ENCODE measurements around the gene CNDP1. TPM values are rescaled to one million over a fixed set of nuclear protein-coding genes. Genes with fewer than 3 reads are reported as not detected.

CNDP1 gene, protein sequence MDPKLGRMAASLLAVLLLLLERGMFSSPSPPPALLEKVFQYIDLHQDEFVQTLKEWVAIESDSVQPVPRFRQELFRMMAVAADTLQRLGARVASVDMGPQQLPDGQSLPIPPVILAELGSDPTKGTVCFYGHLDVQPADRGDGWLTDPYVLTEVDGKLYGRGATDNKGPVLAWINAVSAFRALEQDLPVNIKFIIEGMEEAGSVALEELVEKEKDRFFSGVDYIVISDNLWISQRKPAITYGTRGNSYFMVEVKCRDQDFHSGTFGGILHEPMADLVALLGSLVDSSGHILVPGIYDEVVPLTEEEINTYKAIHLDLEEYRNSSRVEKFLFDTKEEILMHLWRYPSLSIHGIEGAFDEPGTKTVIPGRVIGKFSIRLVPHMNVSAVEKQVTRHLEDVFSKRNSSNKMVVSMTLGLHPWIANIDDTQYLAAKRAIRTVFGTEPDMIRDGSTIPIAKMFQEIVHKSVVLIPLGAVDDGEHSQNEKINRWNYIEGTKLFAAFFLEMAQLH
- not detected in 2 replicates for total RNA-seq

DNA sequence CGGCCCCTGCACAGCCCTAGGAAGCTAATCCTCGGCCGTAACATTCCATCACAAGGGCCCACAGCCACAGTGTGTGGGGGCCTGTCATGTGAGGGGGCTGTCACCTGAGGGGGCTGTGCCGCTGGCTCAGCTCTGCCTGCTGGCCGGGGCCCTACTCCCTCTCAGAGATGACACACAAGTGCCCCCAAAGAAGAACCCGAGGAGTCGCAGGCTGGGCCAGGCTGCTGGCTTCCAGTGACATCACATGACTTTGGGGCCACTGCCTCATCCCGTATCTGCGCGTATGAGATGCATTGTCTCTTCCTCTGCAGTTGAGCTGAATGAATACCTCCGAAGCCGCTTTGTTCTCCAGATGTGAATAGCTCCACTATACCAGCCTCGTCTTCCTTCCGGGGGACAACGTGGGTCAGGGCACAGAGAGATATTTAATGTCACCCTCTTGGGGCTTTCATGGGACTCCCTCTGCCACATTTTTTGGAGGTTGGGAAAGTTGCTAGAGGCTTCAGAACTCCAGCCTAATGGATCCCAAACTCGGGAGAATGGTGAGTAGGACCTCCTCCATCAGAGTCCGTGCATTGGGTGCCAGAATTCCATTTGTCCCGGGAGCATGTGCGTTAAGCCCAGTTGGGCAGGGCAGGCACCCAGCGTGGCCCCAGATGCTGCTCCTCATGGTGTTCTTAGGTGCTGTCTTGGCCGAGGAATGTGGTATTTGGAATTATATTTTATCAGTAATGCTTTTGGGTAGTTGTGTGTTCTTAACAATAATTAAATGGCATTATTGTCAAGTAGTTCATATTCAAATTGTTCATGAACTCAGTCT, at the start of gene CNDP1:
Gene CNDP1 (plus strand): TSS at position 351 of the 820 bp plus-strand sequence. CDS start 168 bp downstream, at position 519.
- TF ChIP-seq CTCF (IDR thresholded peaks at IDR 0.05; ENCODE audit: insufficient read depth, low read depth, low read length), result no peak
- no peak within 1 kb of the TSS for H3K4me3 ChIP-seq (ENCODE audit: low read depth, low read length)
- no peak for DNase-seq (ENCODE audit: low read depth)

- no peak for DNase-seq (ENCODE audit: low read depth)
- TF ChIP-seq CTCF (IDR thresholded peaks at IDR 0.05; ENCODE audit: insufficient read depth, low read depth, low read length), result no peak
- no peak overlapping the region for H3K4me3 ChIP-seq (ENCODE audit: low read depth, low read length)
These were observed 48.0 kb upstream of the CNDP1 start for GRCh38 chr18:74486119-74486849.

DNA sequence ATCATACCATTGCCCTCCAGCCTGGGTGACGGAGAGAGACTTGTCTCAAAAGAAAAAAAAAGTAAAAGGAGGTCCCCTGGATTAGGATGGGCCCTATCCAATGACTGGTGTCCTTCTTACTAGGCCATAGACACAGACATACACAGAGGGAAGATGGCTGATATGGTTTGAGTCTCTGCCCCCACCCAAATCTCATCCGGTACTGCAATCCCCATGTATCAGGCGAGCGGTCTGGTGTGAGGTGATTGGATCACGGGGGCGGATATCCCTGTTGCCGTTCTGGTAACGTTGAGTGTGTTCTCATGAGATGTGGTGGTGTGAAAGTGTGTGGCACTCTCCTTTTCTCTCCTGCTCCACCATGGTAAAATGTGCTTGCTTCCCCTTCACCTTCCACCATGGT, 45.9 kb upstream of the CNDP1 start:
- no peak for DNase-seq (ENCODE audit: low read depth)
- no peak for TF ChIP-seq CTCF (IDR thresholded peaks at IDR 0.05; ENCODE audit: insufficient read depth, low read depth, low read length)
- H3K4me3 ChIP-seq (ENCODE audit: low read depth, low read length), result no peak overlapping the region

GRCh38 chr18:74488864-74489263, 45.4 kb upstream of the CNDP1 start:
- no peak for TF ChIP-seq CTCF (IDR thresholded peaks at IDR 0.05; ENCODE audit: insufficient read depth, low read depth, low read length)
- no peak for DNase-seq (ENCODE audit: low read depth)
- no peak overlapping the region for H3K4me3 ChIP-seq (ENCODE audit: low read depth, low read length)

DNA sequence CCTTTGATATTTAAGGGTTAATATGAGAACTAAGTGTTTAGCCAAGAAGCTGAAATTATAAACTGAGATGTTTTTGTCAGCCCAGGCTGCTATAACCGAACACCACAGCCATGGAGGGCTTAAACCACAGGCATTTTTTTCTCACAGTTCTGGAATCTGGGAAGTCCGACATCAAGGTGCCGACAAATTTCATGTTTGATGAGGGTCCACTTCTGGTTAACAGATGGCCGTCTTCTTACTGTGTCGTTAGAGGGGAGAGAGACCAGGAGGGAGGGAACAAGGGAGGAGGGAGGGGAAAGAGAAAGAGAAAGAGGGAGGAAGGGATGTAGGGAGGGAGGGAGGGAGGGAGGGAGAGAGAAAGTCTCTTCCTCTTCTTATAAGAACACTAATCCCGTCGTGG, 44.6 kb upstream of the CNDP1 start:
- peak overlapping the region; percentile 51 for H3K4me3 ChIP-seq (ENCODE audit: low read depth, low read length)
- peak; percentile 79 for DNase-seq (ENCODE audit: low read depth)
- TF ChIP-seq CTCF (IDR thresholded peaks at IDR 0.05; ENCODE audit: insufficient read depth, low read depth, low read length), result no peak

GRCh38 chr18:74492259-74492658, 42.0 kb upstream of the CNDP1 start:
- no peak for TF ChIP-seq CTCF (IDR thresholded peaks at IDR 0.05; ENCODE audit: insufficient read depth, low read depth, low read length)

More at GRCh38 chr18:74492259-74492658, 42.0 kb upstream of the CNDP1 start:
- DNase-seq (ENCODE audit: low read depth), result no peak
- no peak overlapping the region for H3K4me3 ChIP-seq (ENCODE audit: low read depth, low read length)

Measured in fibroblast of villous mesenchyme (primary cell).